ENCODE data around the gene LONP2.

GRCh38 chr16:48347191-48347865, 103.2 kb downstream of the LONP2 start:
- TF ChIP-seq, protein P1, sequence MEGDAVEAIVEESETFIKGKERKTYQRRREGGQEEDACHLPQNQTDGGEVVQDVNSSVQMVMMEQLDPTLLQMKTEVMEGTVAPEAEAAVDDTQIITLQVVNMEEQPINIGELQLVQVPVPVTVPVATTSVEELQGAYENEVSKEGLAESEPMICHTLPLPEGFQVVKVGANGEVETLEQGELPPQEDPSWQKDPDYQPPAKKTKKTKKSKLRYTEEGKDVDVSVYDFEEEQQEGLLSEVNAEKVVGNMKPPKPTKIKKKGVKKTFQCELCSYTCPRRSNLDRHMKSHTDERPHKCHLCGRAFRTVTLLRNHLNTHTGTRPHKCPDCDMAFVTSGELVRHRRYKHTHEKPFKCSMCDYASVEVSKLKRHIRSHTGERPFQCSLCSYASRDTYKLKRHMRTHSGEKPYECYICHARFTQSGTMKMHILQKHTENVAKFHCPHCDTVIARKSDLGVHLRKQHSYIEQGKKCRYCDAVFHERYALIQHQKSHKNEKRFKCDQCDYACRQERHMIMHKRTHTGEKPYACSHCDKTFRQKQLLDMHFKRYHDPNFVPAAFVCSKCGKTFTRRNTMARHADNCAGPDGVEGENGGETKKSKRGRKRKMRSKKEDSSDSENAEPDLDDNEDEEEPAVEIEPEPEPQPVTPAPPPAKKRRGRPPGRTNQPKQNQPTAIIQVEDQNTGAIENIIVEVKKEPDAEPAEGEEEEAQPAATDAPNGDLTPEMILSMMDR (IDR thresholded peaks at IDR 0.05) = no peak
- TF ChIP-seq EP300 (IDR thresholded peaks at IDR 0.05) (no peak), POLR2A (IDR thresholded peaks at IDR 0.05) (no peak)
